IMR-90 (cell line): ENCODE measurements around the gene CDO1. TPM values are rescaled to one million over a fixed set of nuclear protein-coding genes. Genes with fewer than 3 reads are reported as not detected.

ENCODE experiments used
- ATAC-seq: fragments of 200-7000 bp; cut with Tn5 transposase; 2 replicates; pipeline ENCODE4 v1.9.1; 2020; ENCODE audit warnings: low read depth, mild to moderate bottlenecking, moderate library complexity
- BruUV-seq: library from RNA; stranded (reverse); fragments of 400-500 nt; replicated peaks from 2 replicates; lab custom pipeline; 2021; lab: Mats Ljungman, UMichigan
- CTCF ChIA-PET: fragments of 300-600 bp; formaldehyde crosslinking; extraction: SDS; loops from one replicate; lab custom pipeline; 2021; ENCODE audit warnings: antibody characterized with exemption; lab: Yijun Ruan, JAX
- POLR2A ChIA-PET: fragments of 300-600 bp; sonication (Branson Sonifier 250); formaldehyde crosslinking; loops from one replicate; lab custom pipeline; 2022; ENCODE audit warnings: antibody characterized with exemption; ENCODE audit not compliant: unreplicated experiment; lab: Charles Lee
- DNase-seq: peaks from one replicate; pipeline ENCODE4 v3.0.0; 2013
- H2AFZ ChIP-seq: replicated peaks from 2 replicates; pipeline ENCODE3; 2013; ENCODE audit warnings: low read length, mild to moderate bottlenecking; ENCODE audit not compliant: poor library complexity
- H2AK5ac ChIP-seq: 2 replicates; pipeline ENCODE4 v1.6.1; 2013; ENCODE audit warnings: low read depth, low read length, inconsistent platforms
- H2AK9ac ChIP-seq: replicated peaks from 2 replicates; pipeline ENCODE3; 2013; ENCODE audit warnings: mild to moderate bottlenecking, low read depth, low read length, moderate library complexity; ENCODE audit not compliant: poor library complexity
- H2BK120ac ChIP-seq: 2 replicates; pipeline ENCODE4 v1.6.1; 2013; ENCODE audit warnings: low read depth, low read length, inconsistent platforms
- H2BK15ac ChIP-seq: 3 replicates; pipeline ENCODE4 v1.6.1; 2013; ENCODE audit warnings: low read depth, low read length, inconsistent platforms
- H2BK20ac ChIP-seq: 2 replicates; pipeline ENCODE4 v1.6.1; 2013; ENCODE audit warnings: low read depth, mild to moderate bottlenecking, inconsistent platforms, low read length, moderate library complexity
- H2BK5ac ChIP-seq: 2 replicates; pipeline ENCODE4 v1.6.1; 2013; ENCODE audit warnings: mild to moderate bottlenecking, low read depth, low read length, inconsistent platforms; ENCODE audit not compliant: poor library complexity, severe bottlenecking
- H3K14ac ChIP-seq: replicated peaks from 2 replicates; pipeline ENCODE4 v1.6.1; 2013; ENCODE audit warnings: low read depth, low read length, inconsistent platforms
- H3K18ac ChIP-seq: 2 replicates; pipeline ENCODE4 v1.6.1; 2013; ENCODE audit warnings: low read depth, low read length, control low read depth
- H3K23ac ChIP-seq: 2 replicates; pipeline ENCODE4 v1.6.1; 2013; ENCODE audit warnings: low read depth, low read length, inconsistent platforms
- H3K27ac ChIP-seq: 2 replicates; pipeline ENCODE4 v1.5.1; 2013; ENCODE audit warnings: mild to moderate bottlenecking, control low read depth, low read length; ENCODE audit not compliant: insufficient read depth
- H3K27me3 ChIP-seq: 2 replicates; pipeline ENCODE4 v1.6.1; 2013; ENCODE audit warnings: low read length; ENCODE audit not compliant: control insufficient read depth, insufficient read depth
- H3K36me3 ChIP-seq: 2 replicates; pipeline ENCODE4 v1.6.1; 2013; ENCODE audit warnings: low read length, mixed read lengths; ENCODE audit not compliant: control insufficient read depth, insufficient read depth
- H3K4ac ChIP-seq: 2 replicates; pipeline ENCODE4 v1.6.1; 2013; ENCODE audit warnings: low read depth, low read length, inconsistent platforms
- H3K4me1 ChIP-seq: 2 replicates; pipeline ENCODE4 v1.6.1; 2013; ENCODE audit warnings: low read length, mixed read lengths; ENCODE audit not compliant: control insufficient read depth, insufficient read depth
- H3K4me2 ChIP-seq: 2 replicates; pipeline ENCODE4 v1.6.1; 2013; ENCODE audit warnings: low read depth, mild to moderate bottlenecking, control low read depth, low read length, moderate library complexity
- H3K4me3 ChIP-seq: 2 replicates; pipeline ENCODE4 v1.5.1; 2013; ENCODE audit warnings: low read depth, mild to moderate bottlenecking, control low read depth, low read length, moderate library complexity; ENCODE audit not compliant: insufficient read depth
- H3K56ac ChIP-seq: 2 replicates; pipeline ENCODE4 v1.6.1; 2013; ENCODE audit warnings: low read length, inconsistent platforms; ENCODE audit not compliant: insufficient read depth; ENCODE audit errors: extremely low read depth
- H3K79me1 ChIP-seq, 2 experiments: 2 replicates each; pipeline ENCODE4 v1.6.1; 2013; ENCODE audit warnings: low read length in 2 of 2, inconsistent platforms in 1 of 2, low read depth in 1 of 2
- H3K9ac ChIP-seq: 2 replicates; pipeline ENCODE4 v1.6.1; 2013; ENCODE audit warnings: low read depth, low read length, control low read depth
- H3K9me1 ChIP-seq: 2 replicates; pipeline ENCODE4 v1.6.1; 2013; ENCODE audit warnings: low read length, inconsistent platforms; ENCODE audit not compliant: insufficient read depth
- H3K9me3 ChIP-seq: 2 replicates; pipeline ENCODE4 v1.6.1; 2013; ENCODE audit warnings: low read length; ENCODE audit not compliant: control insufficient read depth, insufficient read depth
- H4K20me1 ChIP-seq: 2 replicates; pipeline ENCODE4 v1.6.1; 2013; ENCODE audit warnings: low read length, inconsistent platforms; ENCODE audit not compliant: insufficient read depth
- H4K5ac ChIP-seq: 2 replicates; pipeline ENCODE4 v1.6.1; 2013; ENCODE audit warnings: mild to moderate bottlenecking, low read depth, low read length, control low read depth
- H4K8ac ChIP-seq, 2 experiments: 2 replicates each; pipeline ENCODE4 v1.6.1; 2013; ENCODE audit warnings: low read depth in 2 of 2, low read length in 2 of 2, control low read depth in 1 of 2, inconsistent platforms in 1 of 2
- H4K91ac ChIP-seq: 2 replicates; pipeline ENCODE4 v1.6.1; 2013; ENCODE audit warnings: low read depth, low read length, inconsistent platforms; ENCODE audit not compliant: insufficient read depth
- CHD1 ChIP-seq: IDR thresholded peaks from 2 replicates; pipeline ENCODE4 v1.6.1; 2012; ENCODE audit warnings: low read depth, low read length, improper control_type of control experiment
- CTCF ChIP-seq: conservative IDR thresholded peaks from 2 replicates; pipeline ENCODE4 v1.5.1; 2012; ENCODE audit warnings: mild to moderate bottlenecking, low read depth, low read length, improper control_type of control experiment
- FOS ChIP-seq: fragments of 150-350 bp; IDR thresholded peaks from 2 replicates; pipeline ENCODE4 v1.6.1; 2016; ENCODE audit warnings: low read depth, low read length
- MAFK ChIP-seq: IDR thresholded peaks from 2 replicates; pipeline ENCODE4 v1.6.1; 2012; ENCODE audit warnings: low read depth, low read length, improper control_type of control experiment
- MAZ ChIP-seq: IDR thresholded peaks from 2 replicates; pipeline ENCODE4 v1.6.1; 2012; ENCODE audit warnings: low read depth, mild to moderate bottlenecking, low read length, improper control_type of control experiment, moderate library complexity, borderline replicate concordance
- MXI1 ChIP-seq: IDR thresholded peaks from 2 replicates; pipeline ENCODE4 v1.6.1; 2012; ENCODE audit warnings: low read depth, mild to moderate bottlenecking, low read length, moderate library complexity, borderline replicate concordance
- NFE2L2 ChIP-seq: fragments of 150-350 bp; IDR thresholded peaks from 2 replicates; pipeline ENCODE4 v1.6.1; 2016; ENCODE audit warnings: low read depth, mild to moderate bottlenecking, low read length
- RFX5 ChIP-seq: IDR thresholded peaks from 2 replicates; pipeline ENCODE4 v1.8.0; 2012; ENCODE audit warnings: low read depth, mild to moderate bottlenecking, low read length, moderate library complexity
- WGBS, 2 experiments: methylation state at CpG; one replicate each; pipeline versions ENCODE4 v1.1.5 to v1.1.7; 2013; ENCODE audit warnings: missing lambda C conversion rate in 2 of 2; ENCODE audit not compliant: insufficient read length in 1 of 2; ENCODE audit errors: extremely low coverage in 2 of 2; 5-methylcytosine and 5-hydroxymethylcytosine counted together
- dilution Hi-C: fragments of 300-500 bp; cut with HindIII; formaldehyde crosslinking; loops from one replicate; pipeline ENCODE4 v1.14.3; 2018; ENCODE audit warnings: low sequenced_read_pairs; ENCODE audit not compliant: unreplicated experiment
- in situ Hi-C: fragments of 300-500 bp; cut with MboI; formaldehyde crosslinking; loops from 3 replicates; pipeline ENCODE4 v1.14.3; 2019; ENCODE audit warnings: low sequenced_read_pairs, inconsistent platforms, mixed read lengths
- intact Hi-C: fragments of 100-400 bp; cut with micrococcal nuclease; formaldehyde crosslinking; loops from 2 replicates; pipeline ENCODE4 v1.10.0; 2022
- polyA plus RNA-seq, 3 experiments: library from polyadenylated mRNA; depleted of rRNA; stranded (reverse); fragments of >200 nt; gene quantifications; 2 replicates each; pipeline ENCODE4 v1.2.3, GENCODE V29; 2012; ENCODE audit warnings: low replicate concordance in 1 of 3
- total RNA-seq: library from RNA; depleted of rRNA; stranded (reverse); fragments of >200 nt; gene quantifications from 2 replicates; pipeline ENCODE4 v1.2.3, GENCODE V29; 2012

Gene CDO1
- total and polyA plus RNA-seq, 2 of the 4 experiments (the other 2 are of a cell fraction) = 4.8 to 8.6 TPM

GRCh38 chr5:115849258-115849798 is 32.9 kb upstream of the CDO1 start:
- no peak overlapping the region for H2BK15ac ChIP-seq
- no TSS peak for BruUV-seq
- no peaks in the 10 kb centered on the region for H3K36me3 ChIP-seq
- no peak overlapping the region for H3K4me2 ChIP-seq
- H3K9me1 ChIP-seq = peaks cover 5% of the 10 kb centered on the region; the same call in 1 of the 2 replicates
- no peak overlapping the region for H3K27ac ChIP-seq
- no peaks in the 10 kb centered on the region for H3K27me3 ChIP-seq
- no peak overlapping the region for H2BK20ac ChIP-seq
- 88% methylated on average over 3 of the region's 3 CpGs; no CpG with 5 or more reads in 1 of the 2 experiments for WGBS, 2 experiments
- H3K9ac ChIP-seq = no peak overlapping the region
- DNase-seq (no peak), ATAC-seq (no peak)
- H3K23ac ChIP-seq = no peak overlapping the region
- peaks cover 5% of the 10 kb centered on the region; the same call in 1 of the 2 replicates for H3K4me1 ChIP-seq
- no peak overlapping the region for H2BK120ac ChIP-seq
- H2AK9ac ChIP-seq = no peak overlapping the region
- CTCF ChIA-PET = no interaction called here
- H4K20me1 ChIP-seq = peaks cover 48% of the 10 kb centered on the region
- no peak overlapping the region for H4K5ac ChIP-seq
- no peak overlapping the region for H3K56ac ChIP-seq
- no peak overlapping the region for H3K4me3 ChIP-seq
- no peak for TF ChIP-seq NFE2L2
- no peak for TF ChIP-seq MAZ
- no peak for TF ChIP-seq MAFK
- no peak for TF ChIP-seq FOS
- TF ChIP-seq CHD1 = no peak
- TF ChIP-seq RFX5 = no peak
- TF ChIP-seq CTCF = no peak
- TF ChIP-seq MXI1 = no peak
- H3K14ac ChIP-seq = no peak overlapping the region; the same call in 1 of the 2 replicates
- H3K18ac ChIP-seq = no peak overlapping the region
- no peak overlapping the region for H4K91ac ChIP-seq
- H2AFZ ChIP-seq = no peak overlapping the region
- no peak overlapping the region for H3K4ac ChIP-seq
- H3K9me3 ChIP-seq = no peaks in the 10 kb centered on the region
- no peak overlapping the region for H2BK5ac ChIP-seq
- POLR2A ChIA-PET = no interaction called here
- dilution Hi-C loops = no loop called here
- in situ Hi-C loops = loop anchor here (25.0 kb wide), 1 partner anchor 562 kb away; the partner anchor contains the start of gene CCDC112
- no peak overlapping the region for H4K8ac ChIP-seq
- intact Hi-C loops = no loop called here
- peaks cover 25 to 54% of the 10 kb centered on the region in 2 experiments for H3K79me1 ChIP-seq
- no peak overlapping the region for H2AK5ac ChIP-seq
